GM18511 (cell line): ENCODE data around the gene MON2.
"Not testable (repeated sequence)": the region's sequence is repeated elsewhere in the genome, so short reads cannot be mapped to it uniquely, and the experiment has no call there.

Source experiments
- ATAC-seq: cut with Tn5 transposase; IDR thresholded peaks from one replicate; pipeline ENCODE4 v1.9.1; 2021; ENCODE audit warnings: mild to moderate bottlenecking, moderate library complexity; ENCODE audit not compliant: unreplicated experiment

The MON2 gene

GRCh38 chr12:62472472-62472871 lies 5.8 kb downstream of the MON2 start:
- no peak for ATAC-seq

DNA sequence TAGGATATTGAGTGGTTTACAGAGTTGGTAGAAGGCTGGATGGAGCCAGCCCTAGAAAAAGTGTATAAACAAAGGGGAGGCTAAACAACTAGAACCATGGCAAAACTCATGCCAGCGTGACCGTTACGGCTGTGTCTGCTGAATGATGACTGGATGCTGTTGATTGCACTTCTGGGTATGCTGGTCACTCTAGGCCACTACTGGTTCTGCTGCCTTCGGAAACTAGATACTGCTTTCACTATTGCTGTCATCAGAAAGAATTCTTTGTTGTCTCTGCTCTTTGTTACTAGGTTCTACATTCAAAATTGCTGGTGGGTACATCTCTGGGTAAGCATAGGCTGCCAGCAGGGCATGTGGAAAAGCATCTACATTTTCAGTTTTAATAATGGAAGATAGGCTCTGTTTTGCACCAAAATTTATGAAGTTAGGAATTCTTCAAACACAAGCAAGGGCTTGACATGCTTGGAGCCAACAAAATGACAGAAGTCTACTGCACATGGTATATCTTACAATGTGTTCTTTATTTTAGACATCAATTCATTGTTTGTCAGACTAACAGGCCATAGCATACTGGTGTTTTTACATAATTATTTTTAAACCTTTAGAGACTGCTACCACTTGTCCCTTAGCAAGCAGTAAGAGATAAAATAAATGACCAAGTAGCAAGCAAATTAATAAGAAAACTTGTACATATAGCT lies 15.4 kb downstream of the MON2 start:
- ATAC-seq = no peak

DNA sequence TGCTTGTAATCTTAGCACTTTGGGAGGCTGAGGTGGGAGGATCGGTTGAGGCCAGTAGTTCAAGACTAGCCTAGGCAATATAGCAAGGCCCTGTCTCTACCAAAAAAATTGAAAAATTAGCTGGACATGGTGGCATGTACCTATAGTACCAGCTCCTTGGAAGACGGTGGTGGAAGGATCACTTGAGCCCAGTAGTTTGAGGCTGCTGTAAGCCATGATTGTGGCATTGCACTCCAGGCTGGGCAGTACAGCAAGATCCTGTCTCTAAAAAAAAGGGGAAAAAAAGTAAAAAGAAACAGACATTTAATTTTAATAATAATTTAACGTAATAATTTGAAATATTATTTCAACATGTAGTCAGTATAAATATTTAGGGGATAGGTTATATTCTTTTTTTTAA lies 16.1 kb downstream of the MON2 start:
- ATAC-seq = no peak

DNA sequence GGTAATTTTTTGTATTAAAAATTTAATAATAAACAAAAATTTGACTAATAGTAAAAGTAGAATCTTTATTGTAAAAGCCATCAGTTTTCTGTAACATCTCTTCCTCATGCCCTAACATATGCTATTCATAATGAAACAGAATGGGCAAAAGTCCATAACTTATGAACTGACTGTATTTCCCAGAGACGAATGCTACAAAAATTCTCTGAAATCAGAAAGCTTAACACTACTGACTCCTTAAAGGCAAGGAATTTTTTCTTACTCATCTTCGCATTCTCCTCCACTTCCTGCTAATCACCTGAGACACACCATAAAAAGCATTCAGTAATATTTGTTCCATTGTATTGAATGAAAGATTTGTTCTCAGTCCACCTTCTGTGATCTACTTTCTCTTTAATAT lies 17.6 kb downstream of the MON2 start:
- ATAC-seq = no peak

DNA sequence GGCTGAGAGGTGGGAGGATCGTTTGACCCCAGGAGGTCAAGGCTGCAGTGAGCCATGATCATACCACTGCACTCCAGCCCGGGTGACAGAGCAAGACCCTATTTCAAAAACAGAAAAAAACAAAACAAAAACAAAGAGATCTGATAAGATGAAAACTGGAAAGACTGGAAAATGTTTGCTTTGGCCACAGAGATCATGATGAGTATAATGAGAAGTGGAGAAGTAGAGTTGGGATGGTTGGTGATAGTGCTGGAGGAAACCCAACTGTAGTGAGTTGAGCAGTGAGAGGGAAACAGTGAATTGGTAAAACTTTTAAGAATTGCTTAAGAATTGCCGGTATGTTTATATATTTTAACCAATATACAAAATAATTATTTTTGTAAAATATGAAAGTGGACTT lies 39.2 kb downstream of the MON2 start:
- no peak for ATAC-seq

GRCh38 chr12:62512901-62513300 lies 46.3 kb downstream of the MON2 start:
- no peak for ATAC-seq

DNA sequence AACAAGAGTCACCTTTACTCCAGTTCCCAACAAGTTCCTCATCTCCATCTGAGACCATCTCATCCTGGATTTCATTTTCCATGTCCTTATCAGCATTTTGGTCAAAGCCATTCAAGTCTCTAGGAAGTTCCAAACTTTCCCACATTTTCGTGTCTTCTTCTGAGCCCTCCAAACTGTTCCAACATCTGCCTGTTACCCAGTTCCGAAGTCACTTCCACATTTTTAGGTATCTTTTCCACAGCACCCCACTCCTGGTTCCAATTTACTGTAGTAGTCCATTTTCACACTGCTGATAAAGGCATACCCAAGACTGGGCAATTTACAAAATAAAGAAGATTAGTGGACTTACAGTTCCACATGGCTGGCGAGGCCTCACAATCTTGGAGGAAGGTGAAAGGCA lies 47.5 kb downstream of the MON2 start:
- ATAC-seq = not testable (repeated sequence)

- no peak for ATAC-seq
Measured at GRCh38 chr12:62516927-62517326, 50.3 kb downstream of the MON2 start.

- no peak for ATAC-seq
Measured at GRCh38 chr12:62517887-62518286, 51.3 kb downstream of the MON2 start.

- no peak for ATAC-seq
Measured at GRCh38 chr12:62519043-62519442, 52.4 kb downstream of the MON2 start.

- ATAC-seq = no peak
Measured at GRCh38 chr12:62520361-62520760, 53.7 kb downstream of the MON2 start.

GRCh38 chr12:62522984-62523383 lies 56.4 kb downstream of the MON2 start:
- ATAC-seq = peak; percentile 65

DNA sequence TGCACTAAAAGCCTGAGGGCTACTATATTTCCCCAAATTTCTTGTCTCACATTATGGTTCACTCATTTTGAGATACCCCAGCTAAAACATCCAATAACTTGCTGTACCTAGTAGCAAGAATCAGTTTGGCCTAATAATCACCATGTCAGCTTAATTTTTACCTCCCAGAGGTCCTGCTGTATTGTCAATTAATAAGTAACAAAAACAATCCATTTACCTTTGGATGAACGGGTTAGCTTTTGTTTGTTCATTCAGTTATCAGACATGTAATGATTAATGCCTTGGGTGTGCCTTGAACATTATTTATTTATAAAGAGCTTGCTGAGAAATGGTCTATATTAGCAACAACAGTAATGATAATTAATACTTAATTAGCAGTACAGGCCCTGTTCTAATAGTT lies 57.0 kb downstream of the MON2 start:
- no peak for ATAC-seq

DNA sequence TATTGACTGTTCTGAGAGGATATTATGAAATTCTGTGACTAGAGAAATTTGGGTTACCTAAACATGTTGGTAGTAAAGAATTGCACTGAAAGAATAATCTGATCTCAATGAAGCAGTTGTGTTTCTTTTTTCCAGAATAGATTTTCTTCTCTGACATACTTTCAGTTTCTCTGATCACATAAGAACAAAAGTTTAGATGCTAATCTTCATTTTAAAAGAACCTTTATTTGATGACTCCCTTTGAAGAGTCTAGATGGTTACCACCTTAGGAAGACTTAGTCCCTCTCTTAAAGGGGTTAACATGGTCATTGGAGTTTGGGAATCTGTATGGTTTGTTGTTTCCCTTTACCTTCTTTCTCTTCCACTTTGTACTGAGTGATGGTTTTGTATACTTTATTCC lies 58.6 kb downstream of the MON2 start:
- no peak for ATAC-seq

GRCh38 chr12:62530596-62530995 lies 64.0 kb downstream of the MON2 start:
- ATAC-seq = no peak

- no peak for ATAC-seq
Measured at GRCh38 chr12:62532333-62532732, 65.7 kb downstream of the MON2 start.

DNA sequence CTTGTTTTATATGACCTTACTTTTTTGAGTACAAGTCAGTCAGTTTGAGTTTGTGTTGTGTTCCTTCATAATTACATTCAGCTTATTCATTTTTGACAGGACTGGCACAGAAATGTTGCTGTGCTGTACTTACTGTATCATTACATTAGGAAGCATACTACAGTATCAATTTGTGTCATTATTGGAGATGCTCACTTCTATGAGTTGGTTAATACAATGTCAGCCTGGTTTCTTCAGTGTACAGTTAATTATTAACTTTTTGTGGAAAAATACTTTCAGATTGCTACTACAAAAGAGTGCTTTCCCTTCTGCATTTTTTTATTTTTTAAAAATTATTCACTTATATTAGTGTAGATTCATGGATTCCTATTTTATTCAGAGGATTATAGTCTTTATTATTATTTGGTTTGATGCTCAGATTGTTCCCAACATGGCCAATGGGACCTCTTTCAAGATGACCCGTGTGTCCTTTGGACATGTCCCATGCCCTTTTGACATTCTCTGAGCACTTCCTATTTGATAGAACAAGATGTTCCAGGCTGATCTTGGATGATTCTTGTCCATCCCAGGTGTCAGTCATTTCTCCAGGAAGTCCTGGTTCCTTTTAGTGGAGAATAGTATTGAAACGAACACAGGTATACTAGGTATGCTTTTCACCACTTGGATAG lies 66.6 kb downstream of the MON2 start:
- ATAC-seq = peak; percentile 69

GRCh38 chr12:62533755-62534107 lies 67.1 kb downstream of the MON2 start:
- ATAC-seq = peak; percentile 72

DNA sequence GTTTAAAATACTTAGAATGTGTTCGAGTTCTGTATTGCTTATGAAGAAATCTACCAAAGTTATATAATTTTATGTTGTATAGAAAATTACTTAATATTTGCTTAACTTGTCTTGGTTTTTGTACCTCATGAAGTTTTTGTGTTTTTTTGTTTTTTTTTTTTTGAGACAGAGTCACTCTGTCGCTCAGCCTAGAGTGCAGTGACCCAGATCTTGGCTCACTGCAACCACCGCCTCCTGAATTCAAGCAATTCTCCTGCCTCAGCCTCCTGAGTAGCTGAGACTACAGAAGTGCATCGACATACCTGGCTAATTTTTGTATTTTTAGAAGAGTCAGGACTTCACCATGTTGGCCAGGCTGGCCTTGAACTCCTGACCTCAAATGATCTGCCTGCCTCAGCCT lies 69.9 kb downstream of the MON2 start:
- ATAC-seq = no peak

DNA sequence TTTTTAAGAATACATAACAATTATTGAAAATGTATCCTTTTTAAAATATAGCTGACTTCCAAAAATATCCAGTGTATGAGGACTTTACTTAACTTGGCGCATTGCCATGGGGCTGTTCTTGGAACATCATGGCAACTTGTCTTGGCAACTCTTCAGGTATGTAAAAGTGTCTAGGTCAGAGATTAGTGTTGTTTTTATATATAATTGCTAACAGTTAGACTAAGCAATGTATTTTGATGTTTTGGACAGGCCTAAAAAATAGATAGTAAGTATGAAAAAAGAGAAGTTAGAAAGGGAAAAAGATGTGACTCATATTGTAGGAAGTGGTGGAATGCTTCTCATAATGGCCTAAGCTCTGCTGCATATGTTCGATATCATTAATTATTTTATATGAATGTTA lies 70.9 kb downstream of the MON2 start:
- ATAC-seq = no peak

DNA sequence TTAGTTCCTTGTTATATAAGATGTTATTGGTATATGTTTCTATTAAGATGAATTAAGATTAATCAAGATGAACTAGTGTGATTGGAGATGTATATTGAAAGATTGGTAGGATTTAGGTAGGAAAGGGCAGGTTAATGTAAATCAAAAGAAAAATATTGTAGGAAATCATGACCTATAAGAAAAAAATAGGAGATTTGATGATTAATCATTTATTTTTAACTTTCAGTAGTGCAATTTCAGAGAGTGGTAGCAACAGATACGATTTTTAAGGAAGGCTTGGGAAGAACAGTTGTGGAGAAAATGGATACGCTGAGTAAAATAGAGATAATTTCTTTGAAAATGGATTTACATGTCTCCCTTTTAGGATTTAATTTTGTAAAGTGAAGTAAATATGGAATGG lies 73.7 kb downstream of the MON2 start:
- ATAC-seq = no peak

DNA sequence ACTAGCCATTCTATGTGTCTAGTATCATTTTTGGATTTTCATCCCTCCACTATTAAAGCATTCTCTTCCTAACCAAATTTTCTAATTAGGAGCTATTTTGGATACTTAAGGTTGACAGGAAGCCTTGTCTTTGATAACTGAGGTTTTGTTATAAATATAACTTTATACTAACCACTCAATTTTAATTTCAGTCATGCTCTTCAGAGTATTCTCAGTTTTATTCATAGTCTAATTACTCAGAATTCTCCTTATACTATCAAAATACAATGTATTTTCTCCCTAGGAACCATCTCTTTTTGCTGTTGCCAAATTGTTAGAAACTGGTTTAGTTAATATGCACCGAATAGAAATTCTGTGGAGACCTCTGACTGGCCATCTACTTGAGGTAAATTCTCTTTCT lies 76.2 kb downstream of the MON2 start:
- ATAC-seq = no peak

DNA sequence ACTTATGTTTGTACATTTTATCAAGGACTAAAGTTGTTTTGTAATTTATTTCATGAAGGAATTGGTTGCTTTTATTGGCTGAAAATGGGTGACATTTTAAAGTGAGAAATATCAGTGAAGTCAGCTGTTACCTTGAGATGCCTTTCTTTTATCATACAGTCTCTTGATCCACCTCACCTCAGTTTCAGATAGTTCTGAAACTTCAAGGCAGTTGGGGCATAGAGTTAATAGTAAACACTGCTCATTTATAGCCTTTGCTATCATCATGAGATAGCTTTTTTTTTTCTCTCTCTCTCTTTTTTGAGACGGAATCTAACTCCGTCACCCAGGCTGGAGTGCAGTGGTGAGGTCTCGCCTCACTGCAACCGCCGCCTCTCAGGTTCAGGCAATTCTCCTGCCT lies 76.7 kb downstream of the MON2 start:
- no peak for ATAC-seq
